H54 (cell line): Measurements from ENCODE around the gene ARHGAP15.

Source experiments
- DNase-seq: peaks from one replicate; pipeline ENCODE4 v3.0.0; 2011; ENCODE audit warnings: low spot score, mixed read lengths; ENCODE audit not compliant: insufficient read length
- FAIRE-seq: peaks from 3 replicates; lab custom pipeline; 2011; peaks lifted over from hg19 to GRCh38; lab: Jason Lieb, UNC
- POLR2A ChIP-seq: IDR thresholded peaks from 2 replicates; pipeline ENCODE4 v1.6.1; 2011; ENCODE audit warnings: low read depth, mild to moderate bottlenecking, low read length

The ARHGAP15 gene

GRCh38 chr2:143632751-143633374 is 503.6 kb downstream of the ARHGAP15 start:
- no peak for TF ChIP-seq POLR2A
- DNase-seq: no peak
- no peak for FAIRE-seq

GRCh38 chr2:143633419-143633818 is 504.2 kb downstream of the ARHGAP15 start:
- no peak for DNase-seq
- no peak for TF ChIP-seq POLR2A
- no peak for FAIRE-seq

- TF ChIP-seq POLR2A: no peak
- DNase-seq: no peak
- FAIRE-seq: no peak
Observed at GRCh38 chr2:143635302-143635701, 506.1 kb downstream of the ARHGAP15 start.

DNA sequence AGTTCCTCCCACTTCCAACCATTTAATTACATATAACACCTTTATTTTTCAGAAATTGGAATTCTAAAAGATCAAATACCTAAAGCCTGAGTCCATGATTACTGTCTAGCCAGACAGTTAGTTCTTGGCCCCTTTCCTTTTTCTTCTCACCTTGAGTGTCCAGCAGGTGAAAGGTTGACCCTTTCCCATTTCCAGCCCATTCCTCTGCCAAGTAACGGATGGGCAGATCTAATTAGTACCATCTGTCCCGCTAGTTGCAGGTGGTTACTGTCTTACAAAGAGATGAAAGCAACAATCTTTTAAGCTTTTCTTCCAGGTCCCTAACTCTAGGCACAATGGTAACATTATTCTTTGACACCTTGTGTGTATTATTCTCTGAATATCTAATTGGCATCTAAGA is 506.7 kb downstream of the ARHGAP15 start:
- DNase-seq (no peak), FAIRE-seq (no peak)
- no peak for TF ChIP-seq POLR2A

- TF ChIP-seq POLR2A: no peak
- FAIRE-seq: no peak
- no peak for DNase-seq
Observed at GRCh38 chr2:143640826-143641225, 511.6 kb downstream of the ARHGAP15 start.

- no peak for FAIRE-seq
- no peak for DNase-seq
Observed at GRCh38 chr2:143645921-143646645, 516.9 kb downstream of the ARHGAP15 start.

GRCh38 chr2:143649226-143649740 is 520.1 kb downstream of the ARHGAP15 start:
- FAIRE-seq (no peak), DNase-seq (no peak)
- TF ChIP-seq POLR2A: no peak

More at GRCh38 chr2:143645921-143646645, 516.9 kb downstream of the ARHGAP15 start:
- TF ChIP-seq POLR2A: no peak

- FAIRE-seq: no peak
- no peak for TF ChIP-seq POLR2A
- DNase-seq: no peak
Observed at GRCh38 chr2:143652692-143653091, 523.5 kb downstream of the ARHGAP15 start.

DNA sequence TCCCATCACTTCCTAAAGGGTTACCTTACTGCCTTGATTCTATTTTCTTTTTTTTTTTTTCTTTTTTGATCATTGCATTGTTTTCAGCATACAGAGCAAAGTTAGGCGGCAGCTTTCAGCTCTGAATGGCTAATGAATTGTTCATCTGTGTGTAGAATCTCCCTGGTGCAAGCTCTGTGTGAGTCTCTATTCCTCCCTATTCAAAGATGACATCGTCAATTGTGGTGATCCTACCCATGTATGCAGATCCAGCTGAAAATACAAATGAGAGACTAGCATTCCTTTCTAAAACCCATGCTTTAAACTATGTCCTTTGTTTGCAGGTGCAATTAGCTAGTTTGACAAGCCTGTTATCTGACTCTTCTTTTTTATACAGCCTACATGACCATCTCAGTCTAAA is 539.0 kb downstream of the ARHGAP15 start:
- no peak for DNase-seq
- no peak for TF ChIP-seq POLR2A
- FAIRE-seq: no peak

GRCh38 chr2:143674051-143674450 is 544.8 kb downstream of the ARHGAP15 start:
- DNase-seq: no peak
- no peak for TF ChIP-seq POLR2A
- FAIRE-seq: no peak

GRCh38 chr2:143675021-143675420 is 545.8 kb downstream of the ARHGAP15 start:
- TF ChIP-seq POLR2A: no peak
- no peak for FAIRE-seq
- DNase-seq: no peak

DNA sequence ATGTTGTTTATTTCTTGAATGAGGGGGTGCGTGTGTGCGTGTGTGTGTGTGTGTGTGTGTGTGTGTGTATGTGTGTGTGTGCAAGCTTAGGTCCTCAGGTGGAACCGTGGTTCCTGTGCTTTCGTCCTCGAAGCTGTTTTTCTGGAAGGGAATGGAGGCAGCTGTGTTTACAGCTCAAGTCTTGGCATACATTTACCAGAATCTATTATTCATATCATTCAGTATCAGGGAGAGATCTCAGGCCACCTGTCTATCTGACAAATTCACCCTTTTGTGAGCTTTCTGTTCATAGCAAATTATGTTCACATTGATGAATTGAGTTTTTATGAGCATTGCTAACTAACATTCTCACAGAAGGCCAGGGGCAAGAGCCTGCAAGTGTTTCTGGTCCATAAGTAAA is 550.4 kb downstream of the ARHGAP15 start:
- TF ChIP-seq POLR2A: no peak
- DNase-seq: no peak
- FAIRE-seq: no peak

- FAIRE-seq: no peak
Observed at GRCh38 chr2:143680885-143681405, 551.7 kb downstream of the ARHGAP15 start.

GRCh38 chr2:143682436-143683055 is 553.3 kb downstream of the ARHGAP15 start:
- no peak for TF ChIP-seq POLR2A
- no peak for DNase-seq
- FAIRE-seq: no peak

More at GRCh38 chr2:143680885-143681405, 551.7 kb downstream of the ARHGAP15 start:
- no peak for DNase-seq
- TF ChIP-seq POLR2A: no peak

GRCh38 chr2:143683977-143684376 is 554.8 kb downstream of the ARHGAP15 start:
- FAIRE-seq (no peak), DNase-seq (no peak)
- no peak for TF ChIP-seq POLR2A
